ENCODE data around the gene MARCKSL1. TPM values are rescaled to one million over a fixed set of nuclear protein-coding genes. Genes with fewer than 3 reads are reported as not detected.
A peak's percentile ranks its signal among the peaks of the same experiment; 100 is the strongest.
"Not testable (repeated sequence)": the region's sequence is repeated elsewhere in the genome, so short reads cannot be mapped to it uniquely, and the experiment has no call there.

The MARCKSL1 gene
- total RNA-seq, 4 donors from 2014 or later, result 6.9 to 21.0 (median 11.1) TPM

GRCh38 chr1:32303358-32303757 is 32.7 kb downstream of the MARCKSL1 start:
- 97% methylated on average over 3 of the region's 3 CpGs for WGBS, 2 donors
- H3K4me3 ChIP-seq (ENCODE audit: low read depth, poor library complexity, severe bottlenecking), result no peak overlapping the region
- TF ChIP-seq CTCF (IDR thresholded peaks at IDR 0.05) (no peak), POLR2A (IDR thresholded peaks at IDR 0.05) (no peak)
- DNase-seq (ENCODE audit: low spot score in 2 of 2), result no peak
- intact Hi-C loops (cut with DNase I; ENCODE audit: low total_unique reads), result no loop called here

GRCh38 chr1:32299327-32299726 is 36.7 kb downstream of the MARCKSL1 start:
- DNase-seq (ENCODE audit: low spot score in 2 of 2), result no peak
- H3K4me3 ChIP-seq (ENCODE audit: low read depth, poor library complexity, severe bottlenecking), result no peak overlapping the region
- no peak for TF ChIP-seq CTCF (IDR thresholded peaks at IDR 0.05)
- intact Hi-C loops (cut with DNase I; ENCODE audit: low total_unique reads), result no loop called here

GRCh38 chr1:32298211-32298610 is 37.8 kb downstream of the MARCKSL1 start:
- H3K4me3 ChIP-seq (ENCODE audit: low read depth, poor library complexity, severe bottlenecking); DNase-seq (ENCODE audit: low spot score in 2 of 2); intact Hi-C loops (cut with DNase I; ENCODE audit: low total_unique reads): not testable (repeated sequence)
- 95 to 97% methylated on average over 16 of the region's 16 CpGs for WGBS, 2 donors

- 0 to 1% methylated on average over 35 to 58 of the region's 67 CpGs for WGBS, 2 donors
- DNase-seq (ENCODE audit: low spot score in 2 of 2), result peak; percentile 91 to 99
- peak within 1 kb of the TSS; percentile 69 for H3K4me3 ChIP-seq (ENCODE audit: low read depth, poor library complexity, severe bottlenecking)
- intact Hi-C loops (cut with DNase I; ENCODE audit: low total_unique reads), result no loop called here
- TF ChIP-seq CTCF (IDR thresholded peaks at IDR 0.05) (no peak), POLR2A (IDR thresholded peaks at IDR 0.05) (no peak)
Observed at GRCh38 chr1:32291708-32292538, 44.1 kb downstream of the MARCKSL1 start, which contains the start of gene HDAC1. Gene HDAC1, plus strand, starts transcription at chr1:32292083. Its CDS starts 87 bp downstream, at chr1:32292170.

GRCh38 chr1:32291145-32291707 is 44.8 kb downstream of the MARCKSL1 start:
- no peak for TF ChIP-seq POLR2A (IDR thresholded peaks at IDR 0.05)
- TF ChIP-seq CTCF (IDR thresholded peaks at IDR 0.05), result no peak
- WGBS, 2 donors, result 44 to 51% methylated on average over 10 of the region's 10 CpGs
- peak overlapping the region; percentile 69 for H3K4me3 ChIP-seq (ENCODE audit: low read depth, poor library complexity, severe bottlenecking)
- no peak for DNase-seq (ENCODE audit: low spot score in 2 of 2)
- intact Hi-C loops (cut with DNase I; ENCODE audit: low total_unique reads), result no loop called here

GRCh38 chr1:32289256-32289655 is 46.8 kb downstream of the MARCKSL1 start:
- H3K4me3 ChIP-seq (ENCODE audit: low read depth, poor library complexity, severe bottlenecking), result no peak overlapping the region
- intact Hi-C loops (cut with DNase I; ENCODE audit: low total_unique reads), result no loop called here
- WGBS, 2 donors, result 82 to 83% methylated on average over 7 of the region's 7 CpGs
- TF ChIP-seq CTCF (IDR thresholded peaks at IDR 0.05), result no peak
- DNase-seq (ENCODE audit: low spot score in 2 of 2), result no peak

Measured in lower leg skin (tissue), 4 donors.